Liver (tissue), 3 donors: ENCODE results near the gene TUBA4A.

Source experiments
- CTCF ChIP-seq: fragments of 150-350 bp; IDR thresholded peaks from 2 replicates; pipeline ENCODE4 v1.5.1; 2017; ENCODE audit warnings: improper control_type of control experiment, low read depth, low read length; ENCODE audit not compliant: missing input control
- SP1 ChIP-seq: IDR thresholded peaks from 2 replicates; pipeline ENCODE4 v1.6.1; 2018; ENCODE audit warnings: antibody characterized with exemption, mild to moderate bottlenecking
- donor health status: healthy.
- donor health status: healthy.

- TF ChIP-seq CTCF (no peak), SP1 (no peak)
Observed at GRCh38 chr2:219244789-219245147, 8.9 kb downstream of the TUBA4A start.
